Thyroid gland (tissue), 4 donors: ENCODE measurements around the gene WHRN.

Source experiments
- POLR2A ChIP-seq, 2 donors: fragments of 450-650 bp; IDR thresholded peaks; one replicate each; pipeline ENCODE4 v1.6.1; 2017; ENCODE audit warnings: antibody characterized with exemption in 2 of 2, mild to moderate bottlenecking in 2 of 2, moderate library complexity in 1 of 2
- TF ChIP-seq, protein P1 (sequence below), 6 experiments: fragments of 200-600 bp in 3 of 6; fragments of 450-650 bp in 3 of 6; sonication (generic) in 3 of 6; IDR thresholded peaks; one replicate each; pipeline ENCODE4 v1.5.1; 2016 to 2019; ENCODE audit warnings: antibody characterized with exemption in 6 of 6, mild to moderate bottlenecking in 2 of 6, inconsistent platforms in 1 of 6, moderate library complexity in 1 of 6

- TF ChIP-seq POLR2A (IDR thresholded peaks at IDR 0.05) = no peak
- TF ChIP-seq, protein P1, sequence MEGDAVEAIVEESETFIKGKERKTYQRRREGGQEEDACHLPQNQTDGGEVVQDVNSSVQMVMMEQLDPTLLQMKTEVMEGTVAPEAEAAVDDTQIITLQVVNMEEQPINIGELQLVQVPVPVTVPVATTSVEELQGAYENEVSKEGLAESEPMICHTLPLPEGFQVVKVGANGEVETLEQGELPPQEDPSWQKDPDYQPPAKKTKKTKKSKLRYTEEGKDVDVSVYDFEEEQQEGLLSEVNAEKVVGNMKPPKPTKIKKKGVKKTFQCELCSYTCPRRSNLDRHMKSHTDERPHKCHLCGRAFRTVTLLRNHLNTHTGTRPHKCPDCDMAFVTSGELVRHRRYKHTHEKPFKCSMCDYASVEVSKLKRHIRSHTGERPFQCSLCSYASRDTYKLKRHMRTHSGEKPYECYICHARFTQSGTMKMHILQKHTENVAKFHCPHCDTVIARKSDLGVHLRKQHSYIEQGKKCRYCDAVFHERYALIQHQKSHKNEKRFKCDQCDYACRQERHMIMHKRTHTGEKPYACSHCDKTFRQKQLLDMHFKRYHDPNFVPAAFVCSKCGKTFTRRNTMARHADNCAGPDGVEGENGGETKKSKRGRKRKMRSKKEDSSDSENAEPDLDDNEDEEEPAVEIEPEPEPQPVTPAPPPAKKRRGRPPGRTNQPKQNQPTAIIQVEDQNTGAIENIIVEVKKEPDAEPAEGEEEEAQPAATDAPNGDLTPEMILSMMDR (IDR thresholded peaks at IDR 0.05) = no peak
Observed at GRCh38 chr9:114356792-114357191, 148.5 kb downstream of the WHRN start.
